Smooth muscle cell of the brain vasculature (primary cell): ENCODE data around the gene EMC8.

Experiments used
- DNase-seq: peaks from one replicate; pipeline ENCODE4 v3.0.0-alpha.2; 2012; ENCODE audit warnings: low read depth, low spot score

The EMC8 gene

DNA sequence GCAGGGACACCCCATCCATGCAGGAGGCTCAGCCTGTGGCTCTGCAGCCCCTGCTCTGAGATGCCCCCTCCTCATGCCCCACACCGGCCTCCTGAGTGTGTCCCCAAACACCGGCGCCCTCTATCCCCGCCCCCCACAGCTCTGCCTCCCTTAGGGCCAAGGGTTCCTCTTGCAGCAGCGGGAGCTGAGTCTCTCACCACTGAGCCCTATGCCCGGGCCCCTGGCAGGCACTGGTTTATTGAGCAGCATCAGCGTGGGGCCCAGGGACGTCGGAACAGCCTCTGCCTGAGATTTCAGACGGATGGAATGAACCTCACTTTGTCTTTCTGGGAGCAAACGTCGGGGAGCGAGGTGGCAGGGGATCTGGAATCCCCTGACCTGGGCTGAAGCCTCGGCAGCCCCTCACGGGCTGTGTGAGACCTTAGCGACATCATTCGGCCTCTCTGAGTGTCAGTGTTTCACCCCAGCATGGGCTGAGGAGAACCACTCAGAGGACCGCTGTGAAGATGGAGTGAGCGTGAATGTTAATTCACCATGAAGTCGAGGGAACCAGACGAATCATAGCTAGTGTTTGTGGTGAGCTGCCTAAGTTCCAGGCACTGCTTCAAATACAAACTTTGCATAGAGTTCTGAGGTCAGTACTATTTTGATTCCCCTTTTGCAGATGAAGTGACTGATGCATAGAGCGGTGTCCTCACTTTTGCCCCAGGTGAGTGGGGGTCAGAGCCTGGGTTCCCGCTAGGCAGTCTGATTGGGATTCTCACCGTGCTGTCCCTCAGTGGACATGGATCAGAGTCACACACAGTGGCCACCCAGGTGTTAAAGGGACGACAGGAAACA lies 43.2 kb downstream of the EMC8 start:
- no peak for DNase-seq

- no peak for DNase-seq
Observed at GRCh38 chr16:85754413-85754812, 44.9 kb downstream of the EMC8 start.

GRCh38 chr16:85753976-85754375 lies 45.4 kb downstream of the EMC8 start:
- no peak for DNase-seq

DNA sequence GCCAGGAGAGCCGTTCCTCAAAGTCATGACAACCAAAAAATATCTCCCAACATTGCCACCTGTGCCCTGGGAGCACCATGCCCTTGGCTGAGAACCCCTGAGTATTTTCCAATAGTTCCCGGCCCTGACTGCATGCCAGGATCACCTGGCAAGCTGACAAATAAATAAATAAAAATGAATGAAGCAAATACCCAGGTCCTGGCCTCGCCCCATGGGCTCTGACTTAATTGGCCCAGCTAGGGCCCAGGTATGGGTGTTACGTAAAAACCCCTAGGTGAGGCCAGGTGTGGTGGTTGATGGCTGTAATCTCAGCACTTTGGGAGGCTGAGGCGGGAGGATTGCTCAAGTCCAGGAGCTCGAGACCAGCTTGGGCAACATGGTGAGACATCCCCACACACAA lies 45.8 kb downstream of the EMC8 start:
- DNase-seq, result no peak

DNA sequence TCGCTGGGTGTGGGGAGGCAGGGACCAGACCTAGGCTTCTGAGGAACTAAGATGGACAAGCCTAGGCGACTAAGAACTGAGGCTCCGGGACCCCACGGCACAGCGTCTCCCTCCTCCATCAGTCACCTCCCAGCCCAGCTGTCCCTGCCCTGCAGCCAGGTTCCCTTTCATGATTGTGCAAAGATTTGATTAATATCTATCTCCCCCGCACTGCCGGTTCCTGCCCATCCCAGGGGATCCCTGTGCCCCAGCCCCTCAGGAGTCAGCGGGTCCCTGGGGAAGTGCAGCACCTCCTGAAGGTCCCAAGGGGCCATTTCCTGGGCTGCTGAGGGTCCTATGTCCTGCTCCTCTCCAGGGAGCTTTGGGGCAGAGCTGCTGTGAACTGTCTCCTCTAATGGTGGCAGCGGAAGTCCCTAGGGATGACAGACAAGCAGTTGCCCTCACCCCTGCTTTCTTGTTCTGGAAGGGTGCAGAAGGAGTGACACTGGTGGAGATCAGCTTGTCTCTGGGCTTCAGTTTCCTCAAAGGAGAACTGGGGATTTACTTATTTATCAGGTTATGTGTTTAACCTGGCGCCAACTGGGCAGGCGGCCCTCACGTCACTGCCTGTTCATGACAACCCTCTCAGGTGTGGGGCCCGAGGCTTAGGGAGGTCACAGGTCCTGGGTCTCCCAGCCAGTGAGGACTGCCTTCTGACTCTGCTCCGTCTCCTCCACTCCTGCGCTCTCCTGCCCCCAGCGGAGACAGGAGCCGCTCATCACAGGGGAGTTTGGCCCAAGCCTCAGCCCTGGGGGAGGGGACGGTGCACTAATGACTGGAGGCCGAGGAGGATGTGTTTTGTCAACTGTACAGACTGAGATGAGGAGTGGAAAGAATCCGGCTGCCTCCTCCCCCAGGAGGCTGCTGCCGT lies 46.6 kb downstream of the EMC8 start:
- DNase-seq, result no peak

GRCh38 chr16:85751698-85752501 lies 47.4 kb downstream of the EMC8 start:
- no peak for DNase-seq

DNA sequence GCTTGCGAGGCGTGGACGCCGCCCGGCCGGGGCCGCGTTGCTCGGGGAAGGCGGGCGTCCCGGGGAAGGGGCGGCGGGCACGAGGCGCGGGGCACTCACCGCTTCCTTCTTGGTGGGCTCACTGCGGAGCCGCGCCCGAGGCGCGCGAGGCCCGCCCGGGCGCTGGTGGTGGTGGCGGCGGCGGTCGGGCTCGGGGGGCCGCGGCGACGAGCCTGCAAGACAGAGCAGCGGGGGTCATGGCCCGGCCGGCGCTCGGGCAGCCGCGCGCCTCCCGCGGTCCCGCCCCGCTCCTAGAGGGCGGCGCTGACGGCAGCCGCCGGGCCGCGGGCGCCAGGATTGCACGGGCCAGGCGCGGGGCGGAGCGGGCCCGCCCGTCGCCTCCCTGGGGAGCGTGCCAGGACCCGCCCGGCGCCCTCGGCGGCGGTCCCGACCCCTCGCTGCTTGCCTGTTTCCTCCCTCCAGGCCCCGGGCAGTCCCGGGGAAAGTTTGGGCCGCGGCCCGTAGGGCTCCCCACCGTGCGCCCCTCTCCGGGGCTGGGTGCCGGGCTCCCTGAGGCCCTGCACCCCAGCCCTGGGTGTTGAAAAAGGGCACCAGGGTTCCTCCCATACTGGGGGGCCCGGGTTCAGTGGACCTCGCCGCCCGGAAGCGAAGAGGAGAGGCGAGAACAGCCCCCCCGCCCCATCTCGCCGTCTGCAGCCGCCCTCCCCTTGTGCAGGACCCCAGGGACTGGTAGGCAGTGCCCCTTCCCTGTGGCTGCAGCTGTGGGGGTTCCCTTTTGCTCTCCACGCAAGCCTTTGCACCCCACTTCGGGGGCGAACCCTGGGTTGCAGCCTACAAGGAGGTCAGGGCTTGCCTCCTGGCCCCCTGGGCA lies 48.3 kb downstream of the EMC8 start, which contains the start of gene C16orf74:
TSS of gene C16orf74 (minus strand) at position 270 of the 871 bp plus-strand sequence. CDS start 15,879 bp downstream, outside the sequence.
- no peak for DNase-seq

- DNase-seq, result no peak
Observed at GRCh38 chr16:85750146-85750826, 49.1 kb downstream of the EMC8 start.

- no peak for DNase-seq
Observed at GRCh38 chr16:85749771-85750145, 49.6 kb downstream of the EMC8 start.

GRCh38 chr16:85746460-85747215 lies 52.7 kb downstream of the EMC8 start:
- DNase-seq, result no peak

GRCh38 chr16:85738923-85739715 lies 60.2 kb downstream of the EMC8 start:
- no peak for DNase-seq

- DNase-seq, result no peak
Observed at GRCh38 chr16:85736921-85737320, 62.4 kb downstream of the EMC8 start.

GRCh38 chr16:85735946-85736345 lies 63.4 kb downstream of the EMC8 start:
- DNase-seq, result no peak

- DNase-seq, result no peak
Observed at GRCh38 chr16:85735225-85735635, 64.1 kb downstream of the EMC8 start.

- DNase-seq, result no peak
Observed at GRCh38 chr16:85734311-85735017, 64.9 kb downstream of the EMC8 start.

- no peak for DNase-seq
Observed at GRCh38 chr16:85733839-85734170, 65.5 kb downstream of the EMC8 start.

- DNase-seq, result no peak
Observed at GRCh38 chr16:85733155-85733838, 66.0 kb downstream of the EMC8 start.
